ENCODE measurements around the gene DDX19B.
"Not testable (repeated sequence)": the region's sequence is repeated elsewhere in the genome, so short reads cannot be mapped to it uniquely, and the experiment has no call there.

Gene DDX19B

GRCh38 chr16:70254180-70254964 is 44.6 kb upstream of the DDX19B start:
- TF ChIP-seq CTCF (IDR thresholded peaks at IDR 0.05; ENCODE audit: low read depth, low read length): peak; percentile 4; the same call in 1 of the 2 replicates
- no peak overlapping the region for H3K4me3 ChIP-seq (ENCODE audit: low read depth, low read length)

GRCh38 chr16:70254965-70255286 is 44.1 kb upstream of the DDX19B start:
- no peak for TF ChIP-seq CTCF (IDR thresholded peaks at IDR 0.05; ENCODE audit: low read depth, low read length)
- no peak overlapping the region for H3K4me3 ChIP-seq (ENCODE audit: low read depth, low read length)

GRCh38 chr16:70255574-70255973 is 43.4 kb upstream of the DDX19B start:
- TF ChIP-seq CTCF (IDR thresholded peaks at IDR 0.05; ENCODE audit: low read depth, low read length): no peak
- no peak overlapping the region for H3K4me3 ChIP-seq (ENCODE audit: low read depth, low read length)

GRCh38 chr16:70257391-70257790 is 41.6 kb upstream of the DDX19B start:
- H3K4me3 ChIP-seq (ENCODE audit: low read depth, low read length): no peak overlapping the region

GRCh38 chr16:70258065-70258464 is 40.9 kb upstream of the DDX19B start:
- TF ChIP-seq CTCF (IDR thresholded peaks at IDR 0.05; ENCODE audit: low read depth, low read length): no peak
- no peak overlapping the region for H3K4me3 ChIP-seq (ENCODE audit: low read depth, low read length)

More at GRCh38 chr16:70257391-70257790, 41.6 kb upstream of the DDX19B start:
- TF ChIP-seq CTCF (IDR thresholded peaks at IDR 0.05; ENCODE audit: low read depth, low read length): no peak

GRCh38 chr16:70258946-70259345 is 40.0 kb upstream of the DDX19B start:
- TF ChIP-seq CTCF (IDR thresholded peaks at IDR 0.05; ENCODE audit: low read depth, low read length): no peak
- H3K4me3 ChIP-seq (ENCODE audit: low read depth, low read length): no peak overlapping the region

GRCh38 chr16:70259903-70260302 is 39.1 kb upstream of the DDX19B start:
- not testable (repeated sequence) for H3K4me3 ChIP-seq (ENCODE audit: low read depth, low read length)

- peak; percentile 72 for TF ChIP-seq CTCF (IDR thresholded peaks at IDR 0.05; ENCODE audit: low read depth, low read length)
- H3K4me3 ChIP-seq (ENCODE audit: low read depth, low read length): no peak overlapping the region
Measured at GRCh38 chr16:70267516-70267915, 31.5 kb upstream of the DDX19B start.

- not testable (repeated sequence) for H3K4me3 ChIP-seq (ENCODE audit: low read depth, low read length)
Measured at GRCh38 chr16:70267922-70268321, 31.1 kb upstream of the DDX19B start.

All from WI38 (cell line).